ENCODE results near the gene RABGAP1L.

The RABGAP1L gene

GRCh38 chr1:174719194-174719593 is 559.9 kb downstream of the RABGAP1L start:
- H3K9me3 ChIP-seq (ENCODE audit: control insufficient read depth, insufficient read depth, low read depth, low read length), result no peaks in the 10 kb centered on the region
- CTCF ChIA-PET, result interaction anchor here (0.6 to 0.7 kb wide), 3 partner anchors 47 to 1977 kb away, joined by 4 to 5 read pairs (median 4); no protein-coding TSS in a partner anchor
- H3K4me1 ChIP-seq (ENCODE audit: control insufficient read depth, insufficient read depth, low read length), result no peaks in the 10 kb centered on the region

GRCh38 chr1:174720618-174721017 is 561.3 kb downstream of the RABGAP1L start:
- TF ChIP-seq ZNF544 (tag by site-specific recombination; IDR thresholded peaks at IDR 0.05), result no peak
- no peak for TF ChIP-seq ZNF311 (tag by site-specific recombination; IDR thresholded peaks at IDR 0.05; ENCODE audit: borderline replicate concordance)
- no peak for TF ChIP-seq KLF16 (tag by site-specific recombination; IDR thresholded peaks at IDR 0.05)
- no peak for TF ChIP-seq ZNF560 (tag by site-specific recombination; IDR thresholded peaks at IDR 0.05; ENCODE audit: borderline replicate concordance)
- TF ChIP-seq ZNF121 (tag by site-specific recombination; IDR thresholded peaks at IDR 0.05), result no peak
- no peak for TF ChIP-seq ZNF76 (tag by site-specific recombination; IDR thresholded peaks at IDR 0.05; ENCODE audit: borderline replicate concordance, low read depth)
- TF ChIP-seq PRDM2 (tag by site-specific recombination; IDR thresholded peaks at IDR 0.05; ENCODE audit: borderline replicate concordance), result no peak
- no peak for TF ChIP-seq ZNF510 (tag by site-specific recombination; IDR thresholded peaks at IDR 0.05; ENCODE audit: insufficient replicate concordance)
- no peak for TF ChIP-seq ZBTB8A (tag by site-specific recombination; IDR thresholded peaks at IDR 0.05)
- TF ChIP-seq, protein P1, sequence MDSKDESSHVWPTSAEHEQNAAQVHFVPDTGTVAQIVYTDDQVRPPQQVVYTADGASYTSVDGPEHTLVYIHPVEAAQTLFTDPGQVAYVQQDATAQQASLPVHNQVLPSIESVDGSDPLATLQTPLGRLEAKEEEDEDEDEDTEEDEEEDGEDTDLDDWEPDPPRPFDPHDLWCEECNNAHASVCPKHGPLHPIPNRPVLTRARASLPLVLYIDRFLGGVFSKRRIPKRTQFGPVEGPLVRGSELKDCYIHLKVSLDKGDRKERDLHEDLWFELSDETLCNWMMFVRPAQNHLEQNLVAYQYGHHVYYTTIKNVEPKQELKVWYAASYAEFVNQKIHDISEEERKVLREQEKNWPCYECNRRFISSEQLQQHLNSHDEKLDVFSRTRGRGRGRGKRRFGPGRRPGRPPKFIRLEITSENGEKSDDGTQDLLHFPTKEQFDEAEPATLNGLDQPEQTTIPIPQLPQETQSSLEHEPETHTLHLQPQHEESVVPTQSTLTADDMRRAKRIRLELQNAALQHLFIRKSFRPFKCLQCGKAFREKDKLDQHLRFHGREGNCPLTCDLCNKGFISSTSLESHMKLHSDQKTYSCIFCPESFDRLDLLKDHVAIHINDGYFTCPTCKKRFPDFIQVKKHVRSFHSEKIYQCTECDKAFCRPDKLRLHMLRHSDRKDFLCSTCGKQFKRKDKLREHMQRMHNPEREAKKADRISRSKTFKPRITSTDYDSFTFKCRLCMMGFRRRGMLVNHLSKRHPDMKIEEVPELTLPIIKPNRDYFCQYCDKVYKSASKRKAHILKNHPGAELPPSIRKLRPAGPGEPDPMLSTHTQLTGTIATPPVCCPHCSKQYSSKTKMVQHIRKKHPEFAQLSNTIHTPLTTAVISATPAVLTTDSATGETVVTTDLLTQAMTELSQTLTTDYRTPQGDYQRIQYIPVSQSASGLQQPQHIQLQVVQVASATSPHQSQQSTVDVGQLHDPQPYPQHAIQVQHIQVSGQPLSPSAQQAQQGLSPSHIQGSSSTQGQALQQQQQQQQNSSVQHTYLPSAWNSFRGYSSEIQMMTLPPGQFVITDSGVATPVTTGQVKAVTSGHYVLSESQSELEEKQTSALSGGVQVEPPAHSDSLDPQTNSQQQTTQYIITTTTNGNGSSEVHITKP (tag by site-specific recombination; IDR thresholded peaks at IDR 0.05), result no peak
- TF ChIP-seq CTCF (tag by site-specific recombination; IDR thresholded peaks at IDR 0.05), result no peak
- no peak for TF ChIP-seq ZNF214 (tag by site-specific recombination; IDR thresholded peaks at IDR 0.05; ENCODE audit: borderline replicate concordance)

More at GRCh38 chr1:174719194-174719593, 559.9 kb downstream of the RABGAP1L start:
- TF ChIP-seq, protein P2, sequence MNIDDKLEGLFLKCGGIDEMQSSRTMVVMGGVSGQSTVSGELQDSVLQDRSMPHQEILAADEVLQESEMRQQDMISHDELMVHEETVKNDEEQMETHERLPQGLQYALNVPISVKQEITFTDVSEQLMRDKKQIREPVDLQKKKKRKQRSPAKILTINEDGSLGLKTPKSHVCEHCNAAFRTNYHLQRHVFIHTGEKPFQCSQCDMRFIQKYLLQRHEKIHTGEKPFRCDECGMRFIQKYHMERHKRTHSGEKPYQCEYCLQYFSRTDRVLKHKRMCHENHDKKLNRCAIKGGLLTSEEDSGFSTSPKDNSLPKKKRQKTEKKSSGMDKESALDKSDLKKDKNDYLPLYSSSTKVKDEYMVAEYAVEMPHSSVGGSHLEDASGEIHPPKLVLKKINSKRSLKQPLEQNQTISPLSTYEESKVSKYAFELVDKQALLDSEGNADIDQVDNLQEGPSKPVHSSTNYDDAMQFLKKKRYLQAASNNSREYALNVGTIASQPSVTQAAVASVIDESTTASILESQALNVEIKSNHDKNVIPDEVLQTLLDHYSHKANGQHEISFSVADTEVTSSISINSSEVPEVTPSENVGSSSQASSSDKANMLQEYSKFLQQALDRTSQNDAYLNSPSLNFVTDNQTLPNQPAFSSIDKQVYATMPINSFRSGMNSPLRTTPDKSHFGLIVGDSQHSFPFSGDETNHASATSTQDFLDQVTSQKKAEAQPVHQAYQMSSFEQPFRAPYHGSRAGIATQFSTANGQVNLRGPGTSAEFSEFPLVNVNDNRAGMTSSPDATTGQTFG (tag by site-specific recombination; IDR thresholded peaks at IDR 0.05; ENCODE audit: borderline replicate concordance), result no peak
- no peak for TF ChIP-seq ZNF768 (tag by site-specific recombination; IDR thresholded peaks at IDR 0.05)
- no peak for TF ChIP-seq ZNF274 (IDR thresholded peaks at IDR 0.05; ENCODE audit: low read length)
- TF ChIP-seq ZNF274 (tag by site-specific recombination; IDR thresholded peaks at IDR 0.05; ENCODE audit: borderline replicate concordance), result no peak
- no peak for TF ChIP-seq YY2 (tag by site-specific recombination; IDR thresholded peaks at IDR 0.05)
- no peak for TF ChIP-seq MEIS1 (CRISPR knock-in tag; IDR thresholded peaks at IDR 0.05; ENCODE audit: borderline replicate concordance)
- TF ChIP-seq ZNF146 (tag by site-specific recombination; IDR thresholded peaks at IDR 0.05), result no peak
- TF ChIP-seq ZNF16 (tag by site-specific recombination; IDR thresholded peaks at IDR 0.05; ENCODE audit: low read depth), result no peak
- TF ChIP-seq ZNF184 (tag by site-specific recombination; IDR thresholded peaks at IDR 0.05), result no peak
- no peaks in the 10 kb centered on the region for H3K36me3 ChIP-seq (ENCODE audit: control insufficient read depth in 2 of 2, insufficient read depth in 1 of 2, low read length in 2 of 2)
- H3K27ac ChIP-seq (ENCODE audit: extremely low read depth, low read depth, low read length), result no peak overlapping the region
- no peak overlapping the region for H3K4me3 ChIP-seq (ENCODE audit: low read depth, low read length)
- POLR2A ChIA-PET, result no interaction called here

More at GRCh38 chr1:174720618-174721017, 561.3 kb downstream of the RABGAP1L start:
- Histone ChIP-seq H3K36me3 (ENCODE audit: control insufficient read depth in 2 of 2, insufficient read depth in 1 of 2, low read length in 2 of 2) (no peaks in the 10 kb centered on the region), H3K27ac (ENCODE audit: extremely low read depth, low read depth, low read length) (no peak overlapping the region), H3K9me3 (ENCODE audit: control insufficient read depth, insufficient read depth, low read depth, low read length) (no peaks in the 10 kb centered on the region), H3K4me1 (ENCODE audit: control insufficient read depth, insufficient read depth, low read length) (no peaks in the 10 kb centered on the region), H3K4me3 (ENCODE audit: low read depth, low read length) (no peak overlapping the region)
- POLR2A ChIA-PET, result no interaction called here
- CTCF ChIA-PET, result interaction anchor here (0.8 kb wide), 1 partner anchor 458 kb away, joined by 3 read pairs; no protein-coding TSS in a partner anchor

All from HEK293 (cell line).